NCI-H187 treated with DMSO at 0.1 percent for 48 hours (cell line): ENCODE data around the gene ADAMTS7.
"Not testable (repeated sequence)": the region's sequence is repeated elsewhere in the genome, so short reads cannot be mapped to it uniquely, and the experiment has no call there.

ENCODE experiments used
- DNase-seq: peaks from one replicate; lab custom pipeline; 2025; lab: John Stamatoyannopoulos, UW

ADAMTS7 gene

DNA sequence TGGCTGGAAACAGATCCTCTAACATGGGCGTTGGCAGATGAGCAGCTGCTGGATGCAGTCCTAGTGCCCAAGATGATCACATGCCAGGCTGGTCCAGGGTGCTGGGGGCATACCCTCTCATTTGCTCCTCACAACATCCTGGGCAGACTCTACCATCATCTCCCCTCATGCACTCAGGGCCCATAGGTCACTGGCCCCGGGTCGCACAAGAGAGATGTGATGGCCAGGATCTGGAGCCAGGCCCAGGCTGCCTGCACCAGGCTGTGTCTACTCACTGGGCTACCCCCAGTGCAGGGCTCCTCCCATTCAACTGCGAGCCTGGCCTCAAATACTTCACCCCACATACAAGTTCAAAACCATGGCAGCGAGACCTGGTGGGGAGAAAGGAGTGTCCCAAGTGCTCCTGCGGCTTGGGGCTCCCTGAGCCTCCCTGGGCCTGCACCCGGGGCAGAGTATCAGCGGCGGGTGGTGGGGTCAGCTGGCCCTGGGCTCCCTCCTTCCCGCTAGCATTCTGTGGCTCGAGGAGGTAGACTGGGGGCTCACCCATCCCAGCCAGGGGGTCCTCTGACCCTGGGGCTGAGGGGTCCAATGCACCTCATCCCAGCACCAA lies 32.0 kb downstream of the ADAMTS7 start:
- DNase-seq: not testable (repeated sequence)

DNA sequence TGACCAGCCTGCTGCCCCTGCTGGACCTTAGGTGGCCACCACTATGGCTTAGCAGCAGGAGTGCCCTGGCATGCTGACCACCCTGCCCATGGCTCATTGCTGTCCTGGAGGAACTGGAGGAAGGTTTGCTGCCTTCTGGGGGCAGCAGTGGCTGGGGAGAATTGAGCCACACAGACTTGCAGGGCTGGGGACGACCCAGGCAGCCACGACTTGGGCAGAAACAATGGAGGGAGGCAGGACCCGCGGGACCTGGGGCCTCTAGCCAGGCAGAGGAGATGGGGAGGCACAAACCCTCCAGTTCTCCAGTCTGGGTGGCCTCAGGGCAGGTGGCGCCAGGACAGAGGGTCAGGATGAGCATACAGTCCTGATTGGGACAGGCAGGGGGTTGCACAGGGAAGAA lies 32.8 kb downstream of the ADAMTS7 start:
- no peak for DNase-seq

DNA sequence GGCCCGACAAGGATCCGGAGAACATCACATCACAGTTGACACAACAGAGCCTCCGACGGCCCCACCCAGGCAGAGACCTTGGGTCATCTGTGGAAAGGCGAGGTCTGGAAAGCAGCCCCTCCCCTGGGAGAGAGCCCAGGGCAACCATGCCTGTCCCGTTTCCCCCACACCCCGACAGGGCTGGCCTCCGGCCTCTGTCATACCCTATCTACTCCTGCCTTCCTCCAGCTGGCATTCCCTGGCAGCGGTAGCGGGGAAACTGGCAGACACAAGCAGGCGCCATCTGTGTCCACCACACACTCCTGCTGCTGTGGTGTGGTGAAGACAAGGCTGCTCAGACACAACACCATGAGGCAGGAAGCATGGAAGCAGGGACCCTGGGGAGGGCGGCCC lies 33.3 kb downstream of the ADAMTS7 start:
- not testable (repeated sequence) for DNase-seq

DNA sequence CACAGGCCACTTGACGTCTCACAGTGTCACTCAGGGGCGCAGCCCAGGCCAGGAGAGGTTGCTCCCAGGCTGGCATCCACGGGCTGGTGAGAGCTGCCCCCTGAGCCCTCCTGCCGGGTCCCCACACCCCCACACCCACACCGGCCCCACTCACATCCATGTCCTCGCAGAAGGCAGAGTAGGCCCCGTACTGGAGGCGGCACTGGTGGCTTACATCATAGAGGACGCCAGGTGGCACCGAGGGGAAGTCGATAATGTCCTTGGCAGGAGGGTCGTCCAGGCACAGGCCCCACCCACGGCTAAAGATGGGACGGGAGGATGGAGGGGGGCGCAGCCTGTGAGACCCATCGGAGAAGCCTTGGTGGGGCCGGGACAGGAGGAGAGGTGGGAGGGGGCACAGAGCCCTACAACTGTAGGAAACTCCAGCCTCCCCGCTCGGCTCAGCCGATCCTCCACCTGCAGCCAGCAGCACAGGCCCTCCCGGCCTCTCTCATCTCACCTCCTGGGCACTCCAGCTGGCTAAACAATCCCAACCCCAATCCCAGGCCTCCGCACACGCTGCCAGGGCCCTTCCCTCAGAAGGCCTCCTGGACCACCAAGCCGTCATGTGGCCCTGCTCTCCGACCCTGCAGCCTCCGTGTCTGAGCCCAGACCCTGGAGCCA lies 33.8 kb downstream of the ADAMTS7 start:
- not testable (repeated sequence) for DNase-seq

DNA sequence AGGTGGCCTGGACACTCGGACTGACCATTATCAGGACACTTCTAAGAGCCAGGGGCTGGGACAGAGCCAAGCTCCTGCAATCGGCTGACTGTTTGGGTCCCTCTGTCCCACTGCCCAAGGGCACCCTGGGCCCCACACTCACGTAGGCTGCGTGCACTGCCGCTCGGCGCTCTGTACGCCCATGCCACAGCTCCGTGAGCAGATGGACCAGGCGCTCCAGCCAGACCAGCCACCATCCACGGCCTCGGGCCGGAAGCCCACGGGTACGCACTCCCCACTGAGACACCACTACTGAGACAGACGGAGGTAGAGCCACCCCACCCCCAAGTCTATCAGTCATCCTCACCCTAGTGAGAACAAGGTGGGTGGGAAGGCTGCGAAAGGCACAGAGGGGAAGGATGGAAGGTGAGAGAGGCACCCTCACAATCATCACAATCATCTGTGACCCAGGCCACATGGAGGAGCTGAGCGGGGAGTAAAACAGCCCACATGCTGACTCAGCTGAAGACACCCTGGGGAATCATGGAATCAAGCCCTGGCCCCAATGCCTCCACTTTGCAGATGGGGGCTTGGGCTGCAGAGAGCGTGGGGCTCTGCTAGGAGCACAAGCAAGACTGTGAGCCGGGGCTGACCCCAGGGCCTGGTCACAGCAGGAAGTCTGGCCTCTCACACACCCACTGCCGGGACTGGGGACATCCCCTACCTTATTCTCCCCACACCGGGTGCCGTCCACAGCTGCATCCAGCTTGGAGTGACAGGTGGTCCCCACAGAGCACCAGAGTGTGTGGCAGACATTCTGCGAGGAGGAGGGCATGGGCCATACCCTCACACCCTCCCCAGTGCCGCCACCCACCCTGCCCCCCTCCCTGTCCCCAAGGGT lies 35.0 kb downstream of the ADAMTS7 start:
- DNase-seq: not testable (repeated sequence)

DNA sequence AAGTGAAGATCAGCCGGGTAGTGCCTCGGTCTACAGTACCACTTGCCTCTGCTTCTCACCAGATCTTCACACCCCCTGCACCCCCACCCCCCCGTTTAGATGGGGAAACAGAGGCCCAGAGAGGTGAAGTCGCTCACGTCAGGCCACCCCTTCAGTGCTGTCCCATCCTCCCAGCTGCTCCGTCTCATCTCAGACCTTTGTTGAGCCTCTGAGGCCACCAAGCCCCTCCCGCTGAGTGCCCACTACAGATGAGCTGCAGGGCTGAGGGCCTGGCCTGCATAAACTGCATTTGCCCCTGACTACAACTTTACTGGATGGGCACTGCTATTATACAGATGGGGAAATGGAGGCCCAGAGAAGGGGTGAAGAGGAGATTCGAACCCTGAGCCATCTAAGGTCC lies 35.8 kb downstream of the ADAMTS7 start:
- DNase-seq: no peak

DNA sequence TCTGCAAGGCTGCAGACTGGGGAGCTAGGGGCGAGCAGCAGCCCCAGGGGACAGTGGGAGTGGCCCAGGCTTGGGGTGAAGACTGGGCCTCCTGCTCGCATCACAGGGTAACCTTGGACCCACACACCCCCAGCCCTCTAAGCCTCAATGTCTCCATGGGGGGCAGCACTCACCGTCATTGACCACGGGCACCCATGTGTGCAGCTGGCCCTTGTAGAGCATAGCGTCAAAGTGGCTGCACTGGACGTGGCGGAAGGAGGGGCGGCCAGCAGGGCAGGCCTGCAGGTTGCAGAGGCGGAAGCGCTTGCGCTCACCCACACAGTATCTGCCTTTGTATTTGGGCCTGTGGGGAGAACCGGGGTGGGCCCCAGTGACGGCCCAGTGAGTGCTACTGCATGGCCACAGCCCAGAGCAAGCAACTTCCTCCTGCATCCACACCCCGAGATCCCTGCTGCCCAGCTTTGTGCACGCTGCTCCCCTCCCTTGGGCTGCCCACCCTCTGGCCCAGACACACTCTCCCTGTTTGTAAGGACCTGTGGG lies 36.7 kb downstream of the ADAMTS7 start:
- DNase-seq: not testable (repeated sequence)

DNA sequence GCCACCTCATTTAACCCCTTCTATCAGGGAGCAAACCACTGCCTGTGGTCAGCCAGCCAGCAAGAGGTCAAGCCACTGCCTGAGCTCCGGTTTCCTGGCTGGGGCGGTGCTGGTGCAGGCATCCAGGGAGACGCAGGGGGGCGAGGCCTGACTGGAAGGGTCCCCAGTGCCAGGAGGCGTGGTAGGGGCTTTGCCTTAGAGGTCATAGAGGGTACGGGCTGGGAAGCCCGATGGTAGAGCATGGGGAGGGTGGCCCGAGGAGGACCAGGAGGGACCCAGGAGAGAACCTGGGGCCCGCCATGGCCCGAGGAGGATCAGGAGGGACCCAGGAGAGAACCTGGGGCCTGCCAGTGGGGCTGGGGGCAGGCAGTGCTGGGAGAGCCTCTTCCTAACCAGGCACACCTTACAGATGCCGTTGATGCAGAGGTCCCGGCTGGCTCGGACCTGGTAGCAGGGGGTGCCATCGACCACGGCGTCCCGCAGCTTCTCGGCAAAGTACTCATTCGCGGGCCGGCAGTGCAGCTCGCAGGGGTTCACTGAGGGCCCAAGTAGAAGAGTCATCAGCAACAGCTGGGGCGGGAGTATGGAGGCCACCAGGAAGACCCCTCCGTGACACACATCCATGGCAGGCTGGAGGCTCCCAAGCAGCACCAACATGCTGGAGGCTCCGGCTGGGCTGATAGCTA lies 37.4 kb downstream of the ADAMTS7 start:
- DNase-seq: not testable (repeated sequence)

DNA sequence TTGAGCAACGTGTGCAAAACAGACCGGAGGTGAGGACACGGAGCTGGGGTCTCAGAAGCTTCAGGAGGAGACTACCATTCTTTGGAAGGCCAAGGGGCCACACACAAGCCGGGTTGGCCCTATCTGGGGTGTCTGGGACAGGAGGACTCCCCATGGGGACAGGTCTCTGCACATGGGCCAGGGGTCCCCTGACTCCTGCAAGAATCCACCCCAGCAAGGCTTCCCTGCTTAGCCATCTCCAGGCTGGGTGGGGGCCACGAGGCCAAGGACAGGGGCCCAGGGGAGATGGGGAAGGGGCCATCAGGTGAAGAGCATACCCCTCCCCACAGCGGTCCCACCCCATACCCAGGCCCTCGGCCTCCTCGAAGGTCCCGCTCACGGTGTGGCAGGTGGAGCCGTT lies 38.5 kb downstream of the ADAMTS7 start:
- DNase-seq: no peak

DNA sequence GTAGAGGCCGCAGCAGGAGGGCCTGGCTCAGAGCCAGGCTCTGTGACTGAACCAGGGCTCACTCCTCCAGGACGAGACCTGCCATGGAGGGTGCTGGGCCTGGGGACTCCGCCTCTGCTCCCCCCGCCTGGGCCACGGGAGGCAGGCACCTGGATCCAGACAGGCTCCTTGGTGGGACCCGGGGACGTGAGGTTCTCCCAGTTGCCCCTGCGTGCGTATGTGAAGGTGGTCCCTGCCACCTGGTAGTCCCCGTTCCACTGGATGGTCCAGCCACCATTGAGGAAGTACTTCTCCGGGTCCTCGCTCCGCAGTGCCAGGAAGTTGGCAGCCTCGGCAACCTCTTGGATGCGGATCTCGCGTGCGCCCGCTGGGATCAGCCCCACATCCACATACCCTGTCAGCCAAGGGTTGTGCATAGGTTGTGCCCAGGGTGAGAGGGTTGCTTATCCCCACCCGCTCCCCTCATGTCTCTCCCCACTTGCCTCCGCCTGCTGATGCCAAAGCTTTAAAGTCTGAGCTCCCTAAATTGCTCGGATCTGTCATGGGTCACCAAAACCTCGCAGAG lies 39.7 kb downstream of the ADAMTS7 start:
- DNase-seq: not testable (repeated sequence)

DNA sequence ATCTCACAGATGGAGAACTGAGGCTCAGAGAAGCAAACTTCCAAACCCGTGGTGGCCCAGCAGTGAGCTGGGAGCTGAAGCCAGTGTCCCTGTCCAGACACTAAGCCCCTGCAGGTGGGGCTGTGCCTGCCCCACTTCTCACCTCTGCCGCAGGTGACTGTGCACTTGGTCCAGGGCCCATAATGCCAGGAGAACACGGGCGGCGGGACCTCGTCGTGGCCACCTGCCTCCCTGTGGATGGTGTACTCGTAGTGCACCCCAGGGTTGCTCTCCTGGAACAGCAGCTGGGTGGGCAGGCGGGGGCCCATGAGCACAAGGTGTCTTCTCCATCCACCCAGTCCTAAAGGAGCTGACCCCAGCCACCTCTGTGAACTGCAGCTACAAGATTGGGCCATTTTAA lies 40.2 kb downstream of the ADAMTS7 start:
- not testable (repeated sequence) for DNase-seq

DNA sequence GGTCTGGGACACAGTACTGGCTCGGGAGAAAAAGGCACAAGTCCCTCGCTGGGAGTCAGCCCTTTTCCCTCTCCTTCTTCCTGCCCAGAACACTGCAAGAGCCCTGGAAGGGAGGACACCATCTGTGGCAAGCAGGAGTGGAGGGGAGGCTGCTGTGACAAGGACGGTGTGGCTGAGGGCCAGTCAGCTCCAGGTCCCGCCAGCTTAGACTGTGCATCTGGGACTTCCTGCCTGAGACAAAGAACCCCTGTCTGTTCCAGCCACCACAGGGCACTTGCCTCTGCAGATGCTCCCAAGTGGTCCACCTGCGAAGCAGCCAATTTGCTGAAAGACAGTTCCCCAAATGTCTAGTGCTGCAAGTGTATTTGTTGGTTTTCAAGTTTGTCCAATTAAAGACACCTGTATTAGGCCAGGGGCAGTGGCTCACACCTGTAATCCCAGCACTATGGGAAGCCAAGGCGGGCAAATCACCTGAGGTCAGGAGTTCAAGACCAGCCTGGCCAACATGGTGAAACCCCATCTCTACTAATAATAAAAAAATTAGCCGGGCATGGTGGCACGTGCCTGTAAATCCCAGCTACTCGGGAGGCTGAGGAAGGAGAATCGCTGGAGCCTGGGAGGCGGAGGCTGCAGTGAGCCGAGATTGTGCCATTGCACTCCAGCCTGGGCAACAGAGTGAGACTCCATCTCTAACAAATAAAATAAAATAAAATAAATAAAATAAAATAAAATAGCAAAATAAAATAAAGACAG lies 41.6 kb downstream of the ADAMTS7 start:
- not testable (repeated sequence) for DNase-seq

DNA sequence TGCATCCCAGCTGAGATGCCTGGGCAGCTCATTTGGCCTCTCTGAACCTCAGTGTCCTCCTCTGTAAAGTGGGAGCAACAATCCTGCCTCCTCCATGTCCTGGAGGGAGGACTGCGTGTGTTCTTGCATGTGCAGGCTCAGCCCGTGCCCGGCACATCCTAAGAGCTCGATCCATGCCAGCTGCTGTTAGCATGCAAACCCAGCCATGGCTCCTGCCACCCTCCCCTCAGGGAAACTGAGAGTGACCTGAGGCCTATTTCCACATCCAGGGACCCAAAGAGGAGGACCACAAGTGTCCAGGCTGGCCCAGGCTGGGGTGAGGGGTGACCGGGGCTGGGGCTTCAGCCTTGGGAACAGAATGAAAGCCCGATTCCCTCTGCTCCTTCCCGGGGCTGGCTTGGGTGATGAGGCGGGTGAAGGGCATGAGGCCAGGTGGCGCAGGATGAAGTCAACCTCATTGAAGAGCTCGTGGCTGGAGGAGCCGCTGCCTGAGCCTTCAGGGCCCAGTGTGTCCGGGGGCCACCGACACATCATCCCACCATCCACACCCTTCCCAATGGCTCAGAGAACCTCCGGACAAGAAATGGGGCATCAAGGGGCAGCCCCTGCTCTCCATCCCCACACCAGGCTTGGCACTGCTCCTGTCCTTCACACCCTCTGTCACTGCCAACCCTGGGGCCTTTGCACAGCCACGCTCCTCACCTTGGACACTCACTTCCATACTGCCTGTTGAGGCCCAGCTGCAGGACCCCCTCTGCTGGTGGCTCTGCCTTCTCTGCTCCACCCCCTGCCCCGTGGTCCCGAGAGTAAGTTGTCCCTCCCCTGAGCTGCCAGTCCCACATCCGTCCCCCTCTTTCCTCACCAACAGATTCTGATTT lies 42.5 kb downstream of the ADAMTS7 start:
- DNase-seq: no peak

DNA sequence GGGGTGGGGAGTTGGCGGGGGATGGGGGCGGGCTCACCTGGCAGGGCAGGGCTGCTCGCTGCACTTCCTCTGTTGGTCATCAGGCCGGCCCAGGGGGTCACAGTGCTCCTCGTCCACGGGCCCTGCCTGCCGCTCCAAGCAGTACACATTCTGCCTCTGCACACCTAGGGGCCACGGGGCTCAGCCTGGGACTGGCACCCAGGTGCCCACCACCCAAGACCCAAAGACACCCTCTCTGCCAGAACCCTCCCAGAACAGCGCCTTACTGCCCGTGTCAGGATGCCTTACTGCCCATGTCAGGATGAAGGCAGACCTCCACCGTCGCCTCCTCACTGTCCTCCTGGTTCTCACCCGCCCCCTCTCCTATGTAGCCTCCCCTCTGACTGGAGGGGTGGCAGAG lies 43.2 kb downstream of the ADAMTS7 start:
- DNase-seq: no peak

DNA sequence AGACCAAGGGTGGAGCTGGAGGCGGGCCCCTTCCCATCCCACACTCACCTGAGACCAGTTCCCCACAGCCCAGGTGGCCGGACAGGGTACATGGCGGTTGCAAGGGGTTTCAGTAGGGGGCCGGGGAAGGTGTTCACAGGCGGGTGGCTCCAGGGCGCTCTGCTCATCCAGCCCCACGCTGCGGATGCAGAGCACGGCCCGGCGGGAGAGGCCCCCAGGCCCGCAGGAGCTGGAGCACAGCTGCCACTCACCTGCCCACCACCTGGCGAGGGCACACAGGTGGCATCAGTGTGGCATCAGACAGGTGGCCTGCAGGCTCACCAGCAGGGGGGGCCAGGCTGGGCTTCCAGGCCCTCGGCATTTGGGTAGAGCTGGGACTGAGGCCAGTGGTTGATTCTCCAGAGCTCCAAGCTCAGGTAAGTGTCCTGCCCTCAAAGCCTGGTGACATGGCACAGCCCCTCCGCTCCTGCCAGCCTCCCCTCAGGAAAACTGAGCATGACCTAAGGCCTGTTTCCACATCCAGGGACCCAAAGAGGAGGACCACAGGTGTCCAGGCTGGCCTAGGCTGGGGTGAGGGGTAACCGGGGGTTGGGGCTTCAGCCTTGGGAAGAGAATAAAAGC lies 43.8 kb downstream of the ADAMTS7 start:
- DNase-seq: no peak

DNA sequence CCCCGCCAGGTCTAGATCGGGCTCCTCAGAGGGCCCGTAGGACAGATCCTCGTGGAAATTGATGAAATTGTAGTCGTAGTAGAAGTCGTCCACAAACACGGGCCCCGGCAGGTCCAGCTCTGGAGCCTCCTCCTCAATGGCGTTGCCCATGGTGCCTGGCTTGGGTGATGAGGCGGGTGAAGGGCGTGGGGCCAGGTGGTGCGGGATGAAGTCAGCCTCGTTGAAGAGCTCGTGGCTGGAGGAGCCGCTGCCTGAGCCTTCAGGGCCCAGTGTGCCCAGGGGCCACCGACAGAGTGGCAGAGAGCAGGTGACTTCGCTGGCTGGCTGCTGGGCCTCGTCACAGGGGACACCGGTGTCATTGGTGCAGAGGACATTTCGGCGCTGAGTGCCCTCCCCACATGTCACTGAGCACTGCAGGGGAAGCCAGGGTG lies 44.6 kb downstream of the ADAMTS7 start:
- DNase-seq: not testable (repeated sequence)

DNA sequence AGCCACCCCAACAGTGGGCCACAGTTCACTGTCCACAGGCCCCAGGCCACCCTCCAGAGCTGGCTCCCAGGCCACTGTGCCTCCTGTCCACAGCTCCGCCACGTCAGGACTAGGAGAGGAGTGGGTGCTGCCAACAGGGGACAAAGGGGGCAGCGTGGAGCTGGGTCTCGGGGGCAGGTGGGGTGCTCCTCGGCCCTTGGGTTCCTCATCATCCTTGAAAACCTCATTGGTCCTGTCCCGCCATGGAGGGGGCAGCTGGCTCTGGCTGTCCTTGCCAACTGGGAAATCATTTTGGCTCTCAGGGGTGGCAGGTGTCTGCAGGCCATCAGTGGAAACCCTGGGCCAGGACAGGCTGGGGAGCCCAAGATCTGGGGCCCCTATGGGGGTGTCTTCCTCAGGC lies 45.2 kb downstream of the ADAMTS7 start:
- no peak for DNase-seq

DNA sequence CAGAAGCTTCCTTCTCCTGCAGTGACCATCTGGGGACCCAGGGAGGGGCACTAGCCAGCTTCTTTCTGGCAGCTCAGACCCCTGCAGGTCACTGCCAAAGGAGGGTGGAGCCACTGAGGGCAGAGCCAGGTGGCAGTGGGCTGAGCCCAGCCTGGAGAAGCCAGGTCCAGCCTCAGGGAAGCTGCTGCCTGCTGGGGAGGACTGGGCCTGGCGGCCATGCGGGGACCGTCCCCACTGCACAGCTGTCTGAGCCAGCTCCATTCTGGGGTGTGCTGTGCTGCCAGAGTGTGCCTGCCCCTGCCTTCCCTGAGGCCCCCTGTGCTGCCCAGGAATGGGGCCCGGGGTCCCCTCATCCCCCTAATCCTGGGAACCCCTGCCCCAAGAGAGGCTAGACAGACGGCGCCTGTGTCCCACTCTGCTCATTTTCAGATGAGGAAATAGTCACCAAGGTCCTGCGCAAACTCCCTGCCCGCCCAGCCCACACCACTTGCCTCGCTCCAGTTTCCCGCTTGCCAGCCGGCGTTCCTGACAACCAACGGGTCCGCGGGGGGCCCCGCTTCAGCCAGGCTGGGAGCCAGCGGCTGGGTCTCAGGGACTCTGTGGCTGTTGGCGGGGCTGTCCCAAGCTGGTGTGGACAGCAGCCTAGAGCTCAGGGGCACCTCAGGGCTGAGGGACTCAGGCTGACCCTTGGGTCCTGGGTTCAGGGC lies 46.0 kb downstream of the ADAMTS7 start:
- DNase-seq: not testable (repeated sequence)
